ENCODE results near the gene RALGPS1. TPM values are rescaled to one million over a fixed set of nuclear protein-coding genes. Genes with fewer than 3 reads are reported as not detected.

Gene RALGPS1
- total and polyA plus RNA-seq, 2 of the 13 experiments (the other 11 are each of a cell fraction or from before 2014, with no cell fraction given) = 3.7 to 6.5 TPM

DNA sequence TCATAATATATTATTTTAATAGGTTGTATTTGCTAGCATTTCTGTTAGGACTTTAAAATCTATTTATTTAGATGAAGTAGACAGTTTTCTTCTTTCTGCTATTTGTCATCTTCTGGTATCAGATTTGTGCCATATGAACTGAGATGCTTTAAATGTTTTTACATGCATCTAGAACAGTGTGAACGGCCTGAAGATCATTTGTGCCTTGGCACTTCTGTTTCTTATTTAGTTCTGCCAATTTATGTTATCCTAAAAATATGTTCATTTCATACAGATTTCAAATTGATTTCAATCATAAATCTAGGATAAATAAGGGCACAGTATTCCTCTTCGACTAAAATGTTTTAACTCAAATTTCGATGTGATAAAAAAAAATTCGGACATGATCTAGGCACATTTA, 38.1 kb upstream of the RALGPS1 start:
- ChIA-PET CTCF (ENCODE audit: low intra/inter-chr PET ratio, low total read pairs) (no interaction called here), POLR2A (no interaction called here)
- Histone ChIP-seq H3K4me1 (ENCODE audit: insufficient read depth, low read length) (peaks cover 14% of the 10 kb centered on the region), H3K9me3 (ENCODE audit: low read length) (no peaks in the 10 kb centered on the region), H3K4me3 (replicated peaks in 1 of 3; ENCODE audit: insufficient read depth in 1 of 3, low read depth in 2 of 3, low read length in 3 of 3) (no peak overlapping the region), H3K4me2 (ENCODE audit: low read depth, low read length) (no peak overlapping the region), H4K20me1 (ENCODE audit: insufficient read depth, low read length) (no peaks in the 10 kb centered on the region), H3K9ac (ENCODE audit: insufficient read depth, low read depth, low read length) (no peak overlapping the region), H3K36me3 (replicated peaks in 1 of 2; ENCODE audit: control insufficient read depth in 1 of 2, insufficient read depth in 2 of 2, low read length in 2 of 2) (peaks cover 11 to 19% of the 10 kb centered on the region in 2 experiments; a peak in 4 of 5 replicates), H3K27me3 (ENCODE audit: control insufficient read depth in 1 of 2, insufficient read depth in 2 of 2, low read length in 2 of 2) (no peaks in the 10 kb centered on the region), H3K27ac (ENCODE audit: extremely low read length, insufficient read depth, low read length) (no peak overlapping the region), H3K79me2 (ENCODE audit: insufficient read depth, low read length) (peaks cover 25% of the 10 kb centered on the region), H2AFZ (ENCODE audit: low read length) (no peak overlapping the region)
- intact Hi-C loops (cut with micrococcal nuclease; ENCODE audit: unreplicated experiment) (no loop called here), in situ Hi-C loops (cut with HindIII; ENCODE audit: extremely low pct_ligation_motif_present, low pct_unique_long_range_greater_than_20kb) (no loop called here)
- FAIRE-seq (no peak), DNase-seq (ENCODE audit: low spot score) (no peak), ATAC-seq (no peak)
- no TSS peak for BruUV-seq (replicated peaks)
- no peak for TF ChIP-seq SRSF1 (optimal IDR thresholded peaks at IDR 0.05; ENCODE audit: low read depth, low read length)
- no peak for TF ChIP-seq ZNF329 (CRISPR knock-in tag; IDR thresholded peaks at IDR 0.05; ENCODE audit: low read depth)
- TF ChIP-seq, protein P1, sequence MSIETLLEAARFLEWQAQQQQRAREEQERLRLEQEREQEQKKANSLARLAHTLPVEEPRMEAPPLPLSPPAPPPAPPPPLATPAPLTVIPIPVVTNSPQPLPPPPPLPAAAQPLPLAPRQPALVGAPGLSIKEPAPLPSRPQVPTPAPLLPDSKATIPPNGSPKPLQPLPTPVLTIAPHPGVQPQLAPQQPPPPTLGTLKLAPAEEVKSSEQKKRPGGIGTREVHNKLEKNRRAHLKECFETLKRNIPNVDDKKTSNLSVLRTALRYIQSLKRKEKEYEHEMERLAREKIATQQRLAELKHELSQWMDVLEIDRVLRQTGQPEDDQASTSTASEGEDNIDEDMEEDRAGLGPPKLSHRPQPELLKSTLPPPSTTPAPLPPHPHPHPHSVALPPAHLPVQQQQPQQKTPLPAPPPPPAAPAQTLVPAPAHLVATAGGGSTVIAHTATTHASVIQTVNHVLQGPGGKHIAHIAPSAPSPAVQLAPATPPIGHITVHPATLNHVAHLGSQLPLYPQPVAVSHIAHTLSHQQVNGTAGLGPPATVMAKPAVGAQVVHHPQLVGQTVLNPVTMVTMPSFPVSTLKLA (IDR thresholded peaks at IDR 0.05) = no peak
- no peak for TF ChIP-seq ZNF83 (CRISPR knock-in tag; IDR thresholded peaks at IDR 0.05; ENCODE audit: borderline replicate concordance)
- TF ChIP-seq ZFP90 (CRISPR knock-in tag; IDR thresholded peaks at IDR 0.05; ENCODE audit: borderline replicate concordance) = no peak
- TF ChIP-seq, protein P2, sequence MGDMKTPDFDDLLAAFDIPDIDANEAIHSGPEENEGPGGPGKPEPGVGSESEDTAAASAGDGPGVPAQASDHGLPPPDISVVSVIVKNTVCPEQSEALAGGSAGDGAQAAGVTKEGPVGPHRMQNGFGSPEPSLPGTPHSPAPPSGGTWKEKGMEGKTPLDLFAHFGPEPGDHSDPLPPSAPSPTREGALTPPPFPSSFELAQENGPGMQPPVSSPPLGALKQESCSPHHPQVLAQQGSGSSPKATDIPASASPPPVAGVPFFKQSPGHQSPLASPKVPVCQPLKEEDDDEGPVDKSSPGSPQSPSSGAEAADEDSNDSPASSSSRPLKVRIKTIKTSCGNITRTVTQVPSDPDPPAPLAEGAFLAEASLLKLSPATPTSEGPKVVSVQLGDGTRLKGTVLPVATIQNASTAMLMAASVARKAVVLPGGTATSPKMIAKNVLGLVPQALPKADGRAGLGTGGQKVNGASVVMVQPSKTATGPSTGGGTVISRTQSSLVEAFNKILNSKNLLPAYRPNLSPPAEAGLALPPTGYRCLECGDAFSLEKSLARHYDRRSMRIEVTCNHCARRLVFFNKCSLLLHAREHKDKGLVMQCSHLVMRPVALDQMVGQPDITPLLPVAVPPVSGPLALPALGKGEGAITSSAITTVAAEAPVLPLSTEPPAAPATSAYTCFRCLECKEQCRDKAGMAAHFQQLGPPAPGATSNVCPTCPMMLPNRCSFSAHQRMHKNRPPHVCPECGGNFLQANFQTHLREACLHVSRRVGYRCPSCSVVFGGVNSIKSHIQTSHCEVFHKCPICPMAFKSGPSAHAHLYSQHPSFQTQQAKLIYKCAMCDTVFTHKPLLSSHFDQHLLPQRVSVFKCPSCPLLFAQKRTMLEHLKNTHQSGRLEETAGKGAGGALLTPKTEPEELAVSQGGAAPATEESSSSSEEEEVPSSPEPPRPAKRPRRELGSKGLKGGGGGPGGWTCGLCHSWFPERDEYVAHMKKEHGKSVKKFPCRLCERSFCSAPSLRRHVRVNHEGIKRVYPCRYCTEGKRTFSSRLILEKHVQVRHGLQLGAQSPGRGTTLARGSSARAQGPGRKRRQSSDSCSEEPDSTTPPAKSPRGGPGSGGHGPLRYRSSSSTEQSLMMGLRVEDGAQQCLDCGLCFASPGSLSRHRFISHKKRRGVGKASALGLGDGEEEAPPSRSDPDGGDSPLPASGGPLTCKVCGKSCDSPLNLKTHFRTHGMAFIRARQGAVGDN (CRISPR knock-in tag; IDR thresholded peaks at IDR 0.05) = no peak
- WGBS (ENCODE audit: low lambda C conversion rate) = 92% methylated on average over 4 of the region's 4 CpGs

Measured in HepG2 (cell line).